GM06990 (cell line): ENCODE results near the gene VAV2.

Experiments used
- DNase-seq: peaks from one replicate; pipeline ENCODE4 v3.0.0-alpha.2; 2011; ENCODE audit not compliant: insufficient read length; ENCODE audit errors: extremely low read depth
- H3K27me3 ChIP-seq: replicated peaks from 2 replicates; pipeline ENCODE4 v1.6.0; 2011; ENCODE audit warnings: low read length; ENCODE audit not compliant: control insufficient read depth, insufficient read depth
- H3K36me3 ChIP-seq: 2 replicates; pipeline ENCODE4 v1.5.1; 2011; ENCODE audit warnings: low read length; ENCODE audit not compliant: control insufficient read depth, insufficient read depth
- H3K4me3 ChIP-seq: replicated peaks from 2 replicates; pipeline ENCODE4 v1.5.1; 2011; ENCODE audit warnings: low read depth, mild to moderate bottlenecking, control low read depth, low read length
- TF ChIP-seq, protein P1 (sequence below): IDR thresholded peaks from 2 replicates; pipeline ENCODE4 v1.5.1; 2011; ENCODE audit warnings: low read length, control low read depth, mild to moderate bottlenecking, inconsistent platforms; ENCODE audit not compliant: insufficient read depth, poor library complexity, severe bottlenecking

Gene VAV2

DNA sequence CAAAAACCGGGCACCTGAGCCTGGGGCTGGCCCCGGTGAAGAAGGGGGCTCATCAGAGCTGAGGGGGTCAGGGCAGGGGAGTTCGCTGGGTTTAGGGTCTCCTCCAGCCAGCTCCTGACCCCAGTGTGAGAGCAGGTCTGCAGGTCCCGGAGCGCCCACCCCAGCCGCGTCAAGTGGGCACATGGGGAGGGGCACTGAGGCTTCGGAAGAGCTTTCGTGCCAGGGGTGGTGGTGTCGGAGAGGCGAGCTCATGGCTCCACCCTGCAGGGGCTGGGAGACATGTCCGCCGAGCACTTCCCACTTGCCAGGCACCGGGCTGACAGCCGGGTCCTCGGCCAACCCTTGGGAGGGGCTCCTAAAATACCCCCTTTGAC lies 13.2 kb downstream of the VAV2 start:
- no peaks in the 10 kb centered on the region for H3K27me3 ChIP-seq

DNA sequence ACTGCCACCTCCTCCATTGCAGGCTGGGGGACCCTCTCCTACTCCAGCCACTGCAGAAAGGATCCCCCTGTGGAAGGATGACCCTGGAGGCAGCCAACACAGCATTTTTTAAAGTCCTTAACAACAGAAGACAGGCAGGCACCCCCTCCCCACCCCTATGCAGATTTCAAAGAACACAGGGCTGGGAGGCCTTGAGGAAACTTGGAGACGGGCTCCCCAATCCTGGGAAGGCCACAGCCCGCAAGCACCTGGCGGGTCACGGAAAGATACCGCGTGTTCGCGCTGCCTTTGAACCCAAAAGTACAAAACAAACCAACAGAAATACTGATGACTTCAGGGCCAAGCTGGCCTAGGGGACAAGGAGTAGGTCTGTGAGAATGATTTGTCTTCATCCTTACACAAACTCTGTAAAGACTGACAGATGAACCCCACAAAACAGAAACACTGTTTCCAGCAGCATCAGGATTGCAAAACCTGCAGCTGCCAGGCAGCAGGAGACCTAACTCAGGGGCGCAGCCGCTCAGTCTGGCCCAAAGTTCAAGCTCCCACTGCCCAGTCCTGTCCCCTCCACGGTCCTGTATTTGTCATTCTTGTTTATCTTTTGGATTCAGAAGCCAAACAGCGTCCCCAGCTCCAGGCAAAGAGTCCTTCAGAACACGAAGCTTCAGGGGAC lies 13.8 kb downstream of the VAV2 start:
- no peaks in the 10 kb centered on the region for H3K27me3 ChIP-seq
- DNase-seq: no peak

More for the DNA sequence above, 13.2 kb downstream of the VAV2 start:
- TF ChIP-seq, protein P1, sequence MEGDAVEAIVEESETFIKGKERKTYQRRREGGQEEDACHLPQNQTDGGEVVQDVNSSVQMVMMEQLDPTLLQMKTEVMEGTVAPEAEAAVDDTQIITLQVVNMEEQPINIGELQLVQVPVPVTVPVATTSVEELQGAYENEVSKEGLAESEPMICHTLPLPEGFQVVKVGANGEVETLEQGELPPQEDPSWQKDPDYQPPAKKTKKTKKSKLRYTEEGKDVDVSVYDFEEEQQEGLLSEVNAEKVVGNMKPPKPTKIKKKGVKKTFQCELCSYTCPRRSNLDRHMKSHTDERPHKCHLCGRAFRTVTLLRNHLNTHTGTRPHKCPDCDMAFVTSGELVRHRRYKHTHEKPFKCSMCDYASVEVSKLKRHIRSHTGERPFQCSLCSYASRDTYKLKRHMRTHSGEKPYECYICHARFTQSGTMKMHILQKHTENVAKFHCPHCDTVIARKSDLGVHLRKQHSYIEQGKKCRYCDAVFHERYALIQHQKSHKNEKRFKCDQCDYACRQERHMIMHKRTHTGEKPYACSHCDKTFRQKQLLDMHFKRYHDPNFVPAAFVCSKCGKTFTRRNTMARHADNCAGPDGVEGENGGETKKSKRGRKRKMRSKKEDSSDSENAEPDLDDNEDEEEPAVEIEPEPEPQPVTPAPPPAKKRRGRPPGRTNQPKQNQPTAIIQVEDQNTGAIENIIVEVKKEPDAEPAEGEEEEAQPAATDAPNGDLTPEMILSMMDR: no peak
- peaks cover 1% of the 10 kb centered on the region for H3K36me3 ChIP-seq
- no peak overlapping the region for H3K4me3 ChIP-seq
- DNase-seq: no peak

DNA sequence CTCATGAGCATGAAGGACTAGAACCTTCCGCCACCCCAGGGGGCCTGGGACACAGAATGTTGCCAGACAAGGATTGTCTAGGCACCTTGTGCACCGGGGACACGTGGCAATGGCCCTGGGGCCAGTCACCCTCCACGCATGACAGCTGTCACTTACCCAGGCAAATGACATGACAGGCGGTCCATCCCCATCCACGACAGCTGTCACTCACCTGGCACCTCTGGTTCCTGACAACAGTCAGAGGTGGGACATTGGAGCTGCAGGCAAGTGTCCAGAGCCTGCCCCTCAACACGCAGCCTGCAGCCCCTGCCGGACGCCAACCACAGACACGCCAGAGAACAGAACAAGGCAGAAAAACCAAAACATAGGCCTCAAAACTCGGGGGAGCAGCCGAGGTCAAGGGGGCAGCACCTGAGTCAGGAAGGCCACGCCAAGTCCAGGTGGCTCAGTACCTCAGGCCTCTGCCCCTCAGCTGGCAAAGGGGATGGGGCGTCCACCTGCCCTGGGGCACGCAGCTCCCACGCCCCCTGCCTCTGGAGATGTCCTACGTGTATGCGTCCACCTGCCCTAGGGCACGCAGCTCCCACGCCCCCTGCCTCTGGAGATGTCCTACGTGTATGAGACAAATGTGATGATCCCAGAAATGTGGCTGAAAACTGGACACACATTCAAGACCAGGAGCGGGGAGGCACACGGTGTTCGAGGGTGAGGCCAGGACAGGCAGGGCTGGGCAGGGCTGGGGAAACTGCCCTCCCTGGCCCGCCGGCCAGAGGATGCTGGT lies 14.5 kb downstream of the VAV2 start:
- TF ChIP-seq, protein P1: no peak
- H3K4me3 ChIP-seq: no peak overlapping the region
- DNase-seq: no peak

More for the DNA sequence above, 13.8 kb downstream of the VAV2 start:
- TF ChIP-seq, protein P1: no peak
- Histone ChIP-seq H3K4me3 (no peak overlapping the region), H3K36me3 (peaks cover 1% of the 10 kb centered on the region)

DNA sequence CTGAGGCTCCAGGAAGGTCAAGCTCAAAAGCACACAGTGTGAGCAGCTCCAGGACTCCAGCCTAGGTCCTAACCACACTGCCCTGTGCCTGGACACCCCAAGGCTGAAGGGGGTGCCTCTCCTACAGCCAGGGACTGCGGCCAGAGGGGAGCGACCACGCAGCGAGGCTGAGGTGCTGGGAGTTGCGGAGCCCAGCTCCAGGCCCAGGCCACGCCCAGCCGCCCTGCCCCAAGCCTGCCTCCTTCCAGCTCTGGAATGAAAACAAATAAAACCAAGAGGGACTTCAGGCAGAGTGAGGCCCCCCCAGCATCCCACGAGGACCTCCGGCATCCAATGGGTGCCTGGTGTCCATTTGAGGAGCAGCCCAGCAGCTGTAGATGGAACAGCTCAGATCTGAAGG lies 15.2 kb downstream of the VAV2 start:
- DNase-seq: no peak
- Histone ChIP-seq H3K4me3 (no peak overlapping the region), H3K36me3 (peaks cover 1% of the 10 kb centered on the region), H3K27me3 (no peaks in the 10 kb centered on the region)
- TF ChIP-seq, protein P1: no peak

More for the DNA sequence above, 14.5 kb downstream of the VAV2 start:
- peaks cover 1% of the 10 kb centered on the region for H3K36me3 ChIP-seq
- H3K27me3 ChIP-seq: no peaks in the 10 kb centered on the region

DNA sequence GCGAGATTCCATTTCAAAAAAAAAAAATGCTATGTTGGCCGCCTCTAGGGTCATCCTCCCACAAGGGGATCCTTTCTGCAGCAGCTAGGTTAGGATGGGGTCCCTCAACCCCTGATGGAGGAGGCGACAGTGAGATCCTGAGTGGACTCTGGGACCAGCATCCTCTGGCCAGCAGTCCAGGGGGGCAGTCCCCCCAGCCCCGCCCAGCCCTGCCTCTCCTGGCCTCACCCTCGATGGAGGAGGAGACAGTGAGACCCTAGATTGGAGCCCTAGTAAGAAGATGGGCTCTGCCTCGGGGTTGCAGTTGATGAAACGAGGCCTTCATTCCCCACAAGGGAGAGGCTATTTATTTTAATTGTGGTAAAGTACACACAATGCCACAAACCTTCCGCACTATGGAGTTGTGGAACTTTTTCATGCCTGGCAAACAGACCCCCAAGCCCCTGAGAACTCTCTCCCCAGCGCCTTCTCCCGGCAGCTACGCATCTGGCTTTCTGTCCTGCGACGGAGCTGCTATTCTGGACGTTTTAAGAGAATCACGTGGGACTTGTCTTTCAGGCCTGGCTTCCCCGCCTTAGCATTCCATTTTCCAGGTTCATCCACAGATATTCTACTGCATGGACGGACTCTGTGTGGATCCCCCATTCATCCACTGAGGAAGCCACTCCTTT lies 15.8 kb downstream of the VAV2 start:
- H3K4me3 ChIP-seq: no peak overlapping the region
- DNase-seq: no peak
- H3K27me3 ChIP-seq: no peaks in the 10 kb centered on the region
- peaks cover 1% of the 10 kb centered on the region for H3K36me3 ChIP-seq
- TF ChIP-seq, protein P1: no peak
